ENCODE data around the gene FOXN3.

DNA sequence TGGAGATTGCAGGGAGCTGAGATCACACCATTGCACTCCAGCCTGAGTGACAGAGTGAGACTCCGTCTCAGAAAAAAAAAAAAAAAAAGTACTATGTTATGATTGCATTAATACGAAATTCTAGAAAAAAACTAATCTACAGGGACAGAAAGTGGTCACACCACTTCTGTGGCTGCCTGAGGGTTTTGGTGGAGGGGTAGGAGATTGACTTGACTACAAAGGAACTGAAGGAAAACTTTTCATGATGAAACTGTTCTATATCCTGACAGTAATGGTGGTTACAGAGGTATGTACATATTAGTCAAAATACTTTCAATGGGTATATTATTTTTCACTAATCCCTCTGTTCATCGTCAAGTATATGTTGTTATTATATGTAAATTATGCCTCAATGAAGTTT is 42.1 kb downstream of the FOXN3 start:
- TF ChIP-seq, protein P1, sequence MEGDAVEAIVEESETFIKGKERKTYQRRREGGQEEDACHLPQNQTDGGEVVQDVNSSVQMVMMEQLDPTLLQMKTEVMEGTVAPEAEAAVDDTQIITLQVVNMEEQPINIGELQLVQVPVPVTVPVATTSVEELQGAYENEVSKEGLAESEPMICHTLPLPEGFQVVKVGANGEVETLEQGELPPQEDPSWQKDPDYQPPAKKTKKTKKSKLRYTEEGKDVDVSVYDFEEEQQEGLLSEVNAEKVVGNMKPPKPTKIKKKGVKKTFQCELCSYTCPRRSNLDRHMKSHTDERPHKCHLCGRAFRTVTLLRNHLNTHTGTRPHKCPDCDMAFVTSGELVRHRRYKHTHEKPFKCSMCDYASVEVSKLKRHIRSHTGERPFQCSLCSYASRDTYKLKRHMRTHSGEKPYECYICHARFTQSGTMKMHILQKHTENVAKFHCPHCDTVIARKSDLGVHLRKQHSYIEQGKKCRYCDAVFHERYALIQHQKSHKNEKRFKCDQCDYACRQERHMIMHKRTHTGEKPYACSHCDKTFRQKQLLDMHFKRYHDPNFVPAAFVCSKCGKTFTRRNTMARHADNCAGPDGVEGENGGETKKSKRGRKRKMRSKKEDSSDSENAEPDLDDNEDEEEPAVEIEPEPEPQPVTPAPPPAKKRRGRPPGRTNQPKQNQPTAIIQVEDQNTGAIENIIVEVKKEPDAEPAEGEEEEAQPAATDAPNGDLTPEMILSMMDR (IDR thresholded peaks at IDR 0.05), result no peak
- TF ChIP-seq POLR2A (IDR thresholded peaks at IDR 0.05), result no peak

Data from lower leg skin (tissue), 3 donors.